ENCODE data around the gene UPK3B.
"Not testable (repeated sequence)": the region's sequence is repeated elsewhere in the genome, so short reads cannot be mapped to it uniquely, and the experiment has no call there.

The UPK3B gene

GRCh38 chr7:76495717-76496116 is 14.6 kb upstream of the UPK3B start:
- DNase-seq, result not testable (repeated sequence)

GRCh38 chr7:76497918-76498582 is 12.3 kb upstream of the UPK3B start:
- not testable (repeated sequence) for DNase-seq

- DNase-seq, result not testable (repeated sequence)
These were observed 11.7 kb upstream of the UPK3B start for GRCh38 chr7:76498583-76499200.

GRCh38 chr7:76499201-76499923 is 11.0 kb upstream of the UPK3B start:
- DNase-seq, result not testable (repeated sequence)

GRCh38 chr7:76499924-76500241 is 10.5 kb upstream of the UPK3B start:
- DNase-seq, result not testable (repeated sequence)

- DNase-seq, result not testable (repeated sequence)
These were observed 8.1 kb upstream of the UPK3B start for GRCh38 chr7:76502224-76502623.

GRCh38 chr7:76502836-76503235 is 7.5 kb upstream of the UPK3B start:
- DNase-seq, result not testable (repeated sequence)

- DNase-seq, result not testable (repeated sequence)
These were observed 7.1 kb upstream of the UPK3B start for GRCh38 chr7:76503244-76503643.

GRCh38 chr7:76504351-76505167 is 5.8 kb upstream of the UPK3B start:
- not testable (repeated sequence) for DNase-seq

- DNase-seq, result no peak
These were observed 4.9 kb upstream of the UPK3B start for GRCh38 chr7:76505168-76506080.

- DNase-seq, result no peak
These were observed 4.3 kb upstream of the UPK3B start for GRCh38 chr7:76506081-76506440.

GRCh38 chr7:76506643-76507042 is 3.7 kb upstream of the UPK3B start:
- DNase-seq, result not testable (repeated sequence)

- DNase-seq, result no peak
These were observed 2.5 kb upstream of the UPK3B start for GRCh38 chr7:76507723-76508406.

GRCh38 chr7:76511200-76511910 is 1.0 kb downstream of the UPK3B start:
- DNase-seq, result not testable (repeated sequence)

GRCh38 chr7:76511911-76512885 is 1.8 kb downstream of the UPK3B start:
- not testable (repeated sequence) for DNase-seq

- DNase-seq, result no peak
These were observed 2.8 kb downstream of the UPK3B start for GRCh38 chr7:76512941-76513816.

GRCh38 chr7:76513817-76514799 is 3.8 kb downstream of the UPK3B start:
- DNase-seq, result no peak

All from NCI-H1930 (cell line).